ENCODE results near the gene CPT1B.

Gene CPT1B

DNA sequence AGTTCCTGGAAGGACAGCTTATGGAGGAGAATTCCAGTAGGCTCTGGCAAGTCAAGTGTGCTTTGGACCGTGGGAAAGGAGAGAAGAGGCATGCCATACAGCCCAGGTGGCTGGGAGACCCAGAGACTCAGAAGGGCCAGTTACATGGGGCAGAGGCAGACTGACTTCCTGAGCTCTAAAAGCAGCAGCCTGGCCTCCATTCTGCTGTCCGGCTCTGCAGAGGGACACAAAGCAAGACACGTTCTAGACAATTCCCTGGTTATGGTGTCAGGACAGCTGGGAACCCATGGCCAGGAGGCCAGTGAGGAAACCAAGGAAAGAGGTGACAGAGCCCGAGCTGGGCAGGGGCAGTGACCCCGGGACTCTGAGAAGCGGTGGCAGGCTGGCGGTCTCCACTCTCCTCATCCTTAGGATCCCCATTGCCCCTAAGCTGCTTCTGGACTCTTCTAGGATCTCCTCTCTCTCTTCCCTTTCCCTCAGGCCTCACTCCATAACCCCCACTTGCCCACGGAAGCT is 2.7 kb downstream of the CPT1B start:
- DNase-seq, result no peak
- in situ Hi-C loops (cut with MboI; ENCODE audit: low pct_unique_long_range_greater_than_20kb, low sequenced_read_pairs), result no loop called here

DNA sequence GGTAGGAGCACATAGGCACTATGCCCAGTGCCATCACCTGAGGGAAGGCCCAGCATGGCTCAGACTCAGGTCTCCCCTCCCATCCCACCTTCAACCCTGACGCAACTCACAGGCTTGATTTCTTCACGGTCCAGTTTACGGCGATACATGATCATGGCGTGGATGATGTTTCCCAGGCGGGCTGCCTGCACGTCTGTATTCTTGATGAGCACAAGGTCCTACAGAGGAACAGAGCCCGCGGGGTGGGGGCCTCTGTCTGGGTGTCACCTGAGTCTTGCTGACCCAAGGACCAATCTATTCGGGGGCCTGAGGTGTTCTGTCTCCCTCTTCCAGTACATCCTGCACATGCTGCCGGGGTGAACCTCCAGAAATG is 3.9 kb downstream of the CPT1B start:
- in situ Hi-C loops (cut with MboI; ENCODE audit: low pct_unique_long_range_greater_than_20kb, low sequenced_read_pairs), result no loop called here
- DNase-seq, result no peak

DNA sequence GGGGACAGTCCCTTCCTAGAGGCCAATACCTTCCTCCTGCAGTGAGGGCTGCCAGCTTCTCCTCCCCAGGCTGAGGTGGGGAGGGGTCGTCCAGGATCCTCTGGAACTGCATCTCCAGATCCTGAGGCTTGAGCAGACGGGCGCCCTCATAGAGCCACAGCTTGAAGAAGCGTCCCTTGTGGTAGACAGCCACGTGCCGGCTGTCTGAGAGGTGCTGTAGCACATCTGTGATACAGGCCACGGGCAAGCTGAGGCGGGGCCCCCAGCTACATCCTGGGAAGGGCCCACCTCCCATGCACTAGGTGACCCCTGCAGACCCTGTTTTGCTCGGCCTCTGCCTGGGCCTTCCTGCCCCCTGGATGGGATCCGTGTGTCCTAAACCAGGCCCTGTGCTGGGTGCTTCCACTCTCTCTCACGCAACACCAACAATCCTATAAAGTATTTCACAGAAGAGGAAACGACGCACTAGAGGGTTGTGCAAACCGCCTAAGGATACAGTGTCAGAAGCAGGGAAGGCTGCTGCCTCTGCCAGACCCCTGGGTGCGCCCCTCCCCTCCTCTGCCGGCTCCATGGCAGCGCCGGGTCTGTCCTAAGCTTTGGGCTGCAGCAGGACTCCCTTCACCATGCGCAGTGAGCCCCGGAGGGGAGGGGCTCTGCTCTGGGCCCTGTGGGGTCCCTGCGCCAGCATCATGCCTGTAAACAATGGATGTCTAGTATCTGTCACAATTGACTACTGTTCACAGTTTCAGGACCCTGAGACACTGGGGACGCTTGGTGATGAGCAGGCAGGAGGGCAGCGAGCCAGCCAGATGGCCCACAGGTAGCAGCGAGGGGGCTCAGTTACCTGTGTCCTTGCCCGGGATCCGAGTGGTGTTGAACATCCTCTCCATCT is 4.5 kb downstream of the CPT1B start:
- no peak for DNase-seq
- in situ Hi-C loops (cut with MboI; ENCODE audit: low pct_unique_long_range_greater_than_20kb, low sequenced_read_pairs), result no loop called here

DNA sequence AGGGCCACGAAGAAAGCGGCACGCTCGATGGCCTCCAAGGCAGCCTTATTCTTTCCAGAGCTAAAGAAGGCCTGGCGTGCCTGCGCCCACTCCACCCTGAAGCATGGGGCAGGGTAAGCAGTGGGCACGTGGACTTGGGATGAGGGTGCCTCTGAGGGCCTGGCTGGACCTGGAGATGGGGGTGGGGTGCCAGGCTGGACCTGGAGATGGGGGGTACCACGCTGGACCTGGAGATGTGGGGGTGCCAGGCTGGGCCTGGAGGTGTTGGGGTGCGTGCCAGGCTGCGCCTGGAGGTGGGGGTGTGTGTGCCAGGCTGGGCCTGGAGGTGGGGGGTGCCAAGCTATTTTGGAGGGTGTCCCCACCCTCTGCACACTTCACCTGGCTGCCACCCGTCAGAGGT is 5.3 kb downstream of the CPT1B start:
- no peak for DNase-seq
- in situ Hi-C loops (cut with MboI; ENCODE audit: low pct_unique_long_range_greater_than_20kb, low sequenced_read_pairs), result no loop called here

DNA sequence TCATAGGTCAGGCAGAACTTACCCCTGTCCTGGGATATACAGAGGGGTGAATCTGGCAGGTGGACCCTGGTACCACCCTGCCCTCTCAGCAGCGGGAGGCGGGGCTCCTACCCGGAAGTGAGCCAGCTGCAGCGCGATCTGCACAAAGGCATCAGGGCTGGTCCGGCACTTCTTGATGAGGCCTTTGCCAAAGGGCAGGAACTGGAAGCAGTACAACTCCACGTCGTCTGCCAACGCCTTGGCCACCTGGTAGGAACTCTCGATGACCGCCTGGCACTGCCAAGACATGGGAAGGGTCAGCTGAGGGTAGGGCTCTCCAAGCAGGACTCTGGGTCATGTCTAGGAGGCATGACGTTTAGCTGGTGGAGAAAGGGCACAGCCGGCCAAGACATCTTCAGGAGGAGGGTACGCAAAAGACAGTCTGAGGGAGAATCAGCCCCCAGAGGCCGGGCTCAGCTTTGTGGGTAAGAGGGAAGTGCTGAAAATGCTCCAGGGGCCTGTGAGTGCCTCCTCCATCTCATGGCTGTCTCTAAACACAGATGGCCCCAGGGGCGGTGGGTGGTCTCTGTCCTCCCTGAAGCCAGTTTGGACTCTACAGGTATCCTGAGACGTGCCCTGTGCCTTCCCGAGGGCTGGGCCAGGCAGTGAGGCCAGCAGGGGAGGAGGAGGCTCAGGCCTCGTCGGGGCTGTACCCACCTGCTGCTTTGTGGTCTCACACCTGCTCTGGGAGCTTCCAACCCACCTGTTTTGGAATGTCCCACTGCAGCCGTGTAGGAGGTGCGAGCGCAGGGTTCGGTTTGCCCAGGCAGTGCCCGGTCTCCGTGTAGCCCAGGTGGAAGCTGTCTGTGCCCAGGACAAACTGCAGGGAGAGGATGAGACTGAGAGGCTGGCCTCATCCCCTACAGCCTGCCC is 6.7 kb downstream of the CPT1B start:
- no peak for DNase-seq
- in situ Hi-C loops (cut with MboI; ENCODE audit: low pct_unique_long_range_greater_than_20kb, low sequenced_read_pairs), result no loop called here

DNA sequence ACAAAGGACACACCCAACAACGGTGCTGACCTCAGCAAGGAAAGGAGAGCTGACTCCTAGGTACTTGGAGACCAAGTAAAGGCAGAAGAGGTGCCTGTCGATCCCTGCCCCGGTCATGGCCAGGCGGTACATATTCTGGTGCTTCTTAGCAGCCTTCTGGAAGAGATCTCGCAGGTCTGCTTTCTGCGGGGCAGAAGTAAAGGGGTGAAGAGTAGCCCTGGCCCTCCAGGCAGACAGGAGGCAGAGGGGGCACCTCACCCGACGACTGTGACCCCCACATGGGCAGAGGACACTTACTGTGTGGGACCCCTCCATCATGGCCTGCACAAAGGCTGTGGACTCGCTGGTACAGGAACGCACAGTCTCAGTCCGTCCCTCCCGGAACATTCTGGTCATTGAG is 7.4 kb downstream of the CPT1B start:
- in situ Hi-C loops (cut with MboI; ENCODE audit: low pct_unique_long_range_greater_than_20kb, low sequenced_read_pairs), result no loop called here
- DNase-seq, result no peak

- in situ Hi-C loops (cut with MboI; ENCODE audit: low pct_unique_long_range_greater_than_20kb, low sequenced_read_pairs), result no loop called here
Measured at GRCh38 chr22:50569896-50570535, 8.2 kb downstream of the CPT1B start.

DNA sequence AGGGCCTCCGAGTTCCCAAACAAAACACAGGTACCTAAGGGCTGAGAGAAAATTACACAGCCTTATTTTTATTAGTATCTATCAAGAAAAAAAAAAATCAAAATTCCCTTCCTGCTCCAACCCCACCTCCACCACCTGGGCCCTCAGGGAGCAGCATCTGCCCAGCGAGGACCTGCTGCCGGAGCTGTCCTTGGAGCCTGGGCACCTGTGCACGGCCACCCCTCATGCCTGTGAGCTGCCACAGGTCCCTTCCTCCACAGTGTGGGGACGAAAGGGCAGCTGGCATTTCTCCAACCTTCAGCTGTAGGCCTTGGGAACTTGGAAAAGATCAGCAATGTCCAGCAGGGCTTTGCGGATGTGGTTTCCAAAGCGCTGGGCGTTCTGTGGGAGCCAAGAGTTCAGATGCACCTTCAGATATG is 9.2 kb downstream of the CPT1B start:
- DNase-seq, result no peak
- in situ Hi-C loops (cut with MboI; ENCODE audit: low pct_unique_long_range_greater_than_20kb, low sequenced_read_pairs), result no loop called here

More at GRCh38 chr22:50569896-50570535, 8.2 kb downstream of the CPT1B start:
- DNase-seq, result no peak

DNA sequence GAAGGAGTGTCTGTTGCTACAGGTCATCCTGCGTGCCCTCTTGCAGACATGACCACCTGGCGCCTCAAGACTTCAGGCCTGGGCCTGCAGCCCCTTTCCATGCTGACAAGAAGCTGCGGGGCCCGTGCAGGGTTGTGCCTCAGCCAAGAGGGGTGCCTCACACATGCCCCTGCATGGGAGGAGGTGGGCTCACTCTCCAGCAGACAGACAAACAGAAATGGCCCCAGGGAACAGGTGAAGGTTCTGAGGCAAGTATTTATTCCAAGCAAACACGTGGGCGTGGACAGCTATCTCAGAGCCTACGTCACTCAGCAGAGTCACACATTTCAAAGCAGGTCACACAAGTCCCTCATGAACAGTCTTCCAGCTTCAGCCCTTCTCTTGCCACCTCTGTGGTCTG is 9.6 kb downstream of the CPT1B start:
- in situ Hi-C loops (cut with MboI; ENCODE audit: low pct_unique_long_range_greater_than_20kb, low sequenced_read_pairs), result no loop called here
- DNase-seq, result no peak

DNA sequence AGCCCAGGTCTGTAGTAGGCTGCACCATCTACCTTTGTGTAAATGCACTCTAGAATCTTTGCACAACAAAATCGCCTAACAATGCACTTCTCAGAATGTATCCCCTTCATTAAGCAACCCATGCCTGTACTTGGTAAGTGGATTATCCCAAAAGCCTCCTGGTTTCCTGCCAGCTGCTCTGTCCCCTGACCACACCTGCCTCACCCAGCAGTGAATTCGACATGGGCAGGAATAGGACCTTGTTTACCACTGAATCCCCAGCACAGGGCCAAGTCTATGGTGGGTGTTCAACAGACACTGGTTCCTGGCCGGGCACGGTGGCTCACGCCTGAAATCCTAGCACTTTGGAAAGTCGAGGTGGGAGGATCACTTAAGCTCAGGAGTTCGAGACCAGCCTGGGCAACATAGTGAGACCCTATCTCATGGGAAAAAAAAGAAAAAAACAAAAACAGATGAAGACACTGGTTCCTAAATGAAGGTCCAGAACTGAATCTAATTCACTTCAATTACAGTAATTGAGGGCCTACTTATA is 10.4 kb downstream of the CPT1B start:
- no peak for DNase-seq
- in situ Hi-C loops (cut with MboI; ENCODE audit: low pct_unique_long_range_greater_than_20kb, low sequenced_read_pairs), result no loop called here

- in situ Hi-C loops (cut with MboI; ENCODE audit: low pct_unique_long_range_greater_than_20kb, low sequenced_read_pairs), result no loop called here
- DNase-seq, result no peak
Measured at GRCh38 chr22:50564289-50564688, 13.9 kb downstream of the CPT1B start.

DNA sequence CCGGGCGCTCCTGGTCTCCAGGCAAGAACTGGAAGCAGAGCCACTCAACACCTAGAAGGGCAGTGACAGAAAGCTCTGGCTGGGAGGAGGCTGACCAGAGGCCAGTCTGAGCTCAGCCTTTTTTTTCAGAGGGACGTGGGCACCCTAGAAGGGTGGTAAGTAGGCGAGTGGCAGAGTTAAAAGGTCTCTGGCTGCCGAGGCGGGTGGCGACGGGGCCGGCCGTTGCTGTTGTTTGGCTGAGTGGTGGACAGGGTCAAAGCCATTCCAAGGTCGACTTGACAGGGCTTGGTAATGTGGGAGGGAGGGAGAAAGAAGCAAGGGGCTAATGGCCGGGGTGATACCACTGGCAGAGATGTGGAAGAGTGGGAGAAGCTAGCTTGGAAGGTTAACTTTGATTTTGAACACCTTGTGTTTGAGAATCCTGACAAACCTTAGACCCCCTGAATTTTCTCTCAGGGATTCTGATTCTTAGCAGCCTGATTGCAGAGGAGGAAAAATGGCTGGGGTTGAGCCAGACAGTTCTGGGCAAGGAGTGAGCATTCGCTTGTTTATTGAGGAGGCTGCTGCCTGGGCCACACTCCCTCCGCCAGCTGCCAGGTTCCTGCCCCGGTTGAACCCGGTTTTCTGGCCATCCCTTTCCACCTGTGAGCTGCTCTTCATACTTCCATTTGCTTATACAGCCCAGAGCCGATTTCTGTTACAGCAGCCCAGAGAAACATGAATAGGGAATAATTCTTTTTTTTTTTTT is 14.6 kb downstream of the CPT1B start:
- in situ Hi-C loops (cut with MboI; ENCODE audit: low pct_unique_long_range_greater_than_20kb, low sequenced_read_pairs), result no loop called here

GRCh38 chr22:50562523-50563412 is 15.5 kb downstream of the CPT1B start, which contains the start of gene SYCE3:
Gene SYCE3 (minus strand): TSS chr22:50562919. CDS start chr22:50556405, 6,514 bp downstream.
- peak; percentile 97 for DNase-seq
- in situ Hi-C loops (cut with MboI; ENCODE audit: low pct_unique_long_range_greater_than_20kb, low sequenced_read_pairs), result no loop called here

More for the DNA sequence above, 14.6 kb downstream of the CPT1B start:
- DNase-seq, result no peak

DNA sequence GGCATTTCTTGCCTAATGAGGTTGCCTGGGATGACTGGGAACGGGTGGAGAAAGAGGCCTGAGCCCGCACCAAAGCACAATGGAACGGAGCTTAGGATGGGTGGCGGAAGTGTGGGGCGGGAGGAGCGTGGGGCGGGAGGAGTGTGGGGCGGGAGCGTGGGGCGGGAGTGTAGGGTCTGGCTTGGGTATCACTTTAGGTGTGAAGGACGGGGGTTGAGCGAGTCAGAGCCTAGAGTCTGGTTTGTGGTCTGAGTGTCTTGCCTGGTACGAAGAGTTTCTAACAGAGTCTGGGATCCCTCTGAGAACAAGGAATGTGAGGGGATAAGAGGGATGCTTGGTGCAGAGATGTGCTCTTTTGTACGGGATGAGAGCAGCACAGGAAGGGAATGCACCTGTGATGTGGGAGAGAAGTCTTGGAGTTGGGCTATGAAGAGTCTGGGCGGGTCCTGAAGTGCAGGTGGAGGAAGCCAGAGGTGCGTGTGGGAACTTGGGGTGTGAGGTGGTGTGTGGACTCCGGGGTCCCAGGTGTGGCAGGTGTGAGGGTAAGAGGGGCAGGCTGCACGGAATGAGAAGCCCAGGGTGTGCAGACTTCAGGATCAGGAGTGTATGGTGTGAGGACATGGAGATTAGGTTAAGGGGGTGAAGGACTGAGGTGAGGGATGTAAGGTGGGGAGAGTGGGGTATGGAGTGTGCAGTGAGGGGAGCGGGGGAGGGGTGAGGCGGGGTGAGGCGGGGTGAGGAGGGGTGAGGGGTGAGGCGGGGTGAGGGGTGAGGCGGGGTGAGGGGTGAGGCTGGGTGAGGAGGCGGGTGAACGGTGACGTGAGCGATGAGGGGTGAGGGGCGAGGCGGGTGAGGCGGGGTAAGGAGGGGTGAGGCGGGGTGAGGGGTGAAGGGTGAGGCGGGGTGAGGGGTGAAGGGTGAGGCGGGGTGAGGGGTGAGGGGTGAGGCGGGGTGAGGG is 16.5 kb downstream of the CPT1B start:
- in situ Hi-C loops (cut with MboI; ENCODE audit: low pct_unique_long_range_greater_than_20kb, low sequenced_read_pairs), result no loop called here
- DNase-seq, result no peak

- no peak for DNase-seq
- in situ Hi-C loops (cut with MboI; ENCODE audit: low pct_unique_long_range_greater_than_20kb, low sequenced_read_pairs), result no loop called here
Measured at GRCh38 chr22:50560034-50560433, 18.2 kb downstream of the CPT1B start.

GRCh38 chr22:50556703-50557102 is 21.5 kb downstream of the CPT1B start:
- in situ Hi-C loops (cut with MboI; ENCODE audit: low pct_unique_long_range_greater_than_20kb, low sequenced_read_pairs), result no loop called here
- no peak for DNase-seq
